Stromal cell of bone marrow (primary cell): ENCODE measurements around the gene ZFAND3.

ENCODE experiments used
- DNase-seq: peaks from one replicate; pipeline ENCODE4 v3.0.0-alpha.2; 2012; ENCODE audit warnings: low read depth

Gene ZFAND3

GRCh38 chr6:38004908-38005307 is 185.4 kb downstream of the ZFAND3 start:
- DNase-seq = no peak

GRCh38 chr6:38011937-38012336 is 192.4 kb downstream of the ZFAND3 start:
- DNase-seq = no peak

DNA sequence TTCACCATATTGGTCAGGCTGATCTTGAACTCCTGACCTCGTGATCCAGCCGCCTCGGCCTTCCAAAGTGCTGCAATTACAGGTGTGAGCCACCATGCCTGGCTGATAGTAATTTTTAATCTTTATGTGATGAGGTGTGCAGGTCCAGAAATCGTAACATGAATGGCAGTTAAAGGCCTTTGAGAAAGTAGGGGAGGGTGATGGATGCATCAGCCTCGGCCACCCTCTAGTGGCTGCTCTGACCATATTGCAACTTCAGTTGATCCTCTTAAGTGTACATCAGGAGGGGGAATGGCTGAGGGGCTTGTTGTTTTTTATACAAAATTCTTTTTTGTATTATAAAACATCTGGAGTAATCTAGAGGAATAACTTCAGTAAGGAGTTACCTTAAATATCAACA is 193.0 kb downstream of the ZFAND3 start:
- no peak for DNase-seq

DNA sequence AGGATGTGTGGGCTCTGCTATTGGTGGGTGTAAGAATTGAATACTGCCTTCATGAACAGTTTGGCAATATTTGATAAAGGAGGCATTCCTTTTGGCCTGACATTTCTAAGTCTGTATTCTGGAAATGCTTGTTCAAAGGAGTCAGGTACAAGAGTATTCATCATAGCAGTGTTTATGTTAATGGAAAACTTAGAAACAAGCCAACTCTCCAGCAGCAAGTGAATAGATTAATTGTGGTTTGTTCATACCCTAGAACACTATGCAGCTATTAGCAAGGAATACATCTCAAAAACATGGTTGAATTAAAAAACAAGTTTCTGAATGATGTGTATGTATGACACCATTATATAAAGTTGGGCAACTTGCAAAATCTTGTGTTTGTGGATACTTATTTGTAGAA is 195.8 kb downstream of the ZFAND3 start:
- no peak for DNase-seq

- no peak for DNase-seq
These were observed 197.3 kb downstream of the ZFAND3 start for GRCh38 chr6:38016824-38017223.

DNA sequence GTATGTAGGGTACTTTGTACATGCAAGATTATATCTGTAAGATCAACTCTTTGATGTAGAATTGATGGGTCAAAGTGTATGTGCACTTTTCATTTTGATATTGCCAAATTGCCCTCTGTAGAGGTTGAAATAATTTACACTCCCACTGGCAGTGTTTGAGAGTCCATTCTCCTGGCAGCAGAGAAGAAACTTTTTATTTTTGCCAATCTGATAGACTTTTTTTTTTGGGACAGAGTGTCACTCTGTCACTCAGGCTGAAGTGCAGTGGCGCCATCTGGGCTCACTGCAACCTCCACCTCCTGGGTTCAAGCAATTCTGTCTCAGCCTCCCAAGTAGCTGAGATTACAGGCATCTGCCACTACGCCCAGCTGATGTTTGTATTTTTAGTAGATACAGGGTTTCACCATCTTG is 199.2 kb downstream of the ZFAND3 start:
- DNase-seq = no peak

GRCh38 chr6:38020593-38020992 is 201.1 kb downstream of the ZFAND3 start:
- no peak for DNase-seq

GRCh38 chr6:38021029-38021428 is 201.5 kb downstream of the ZFAND3 start:
- DNase-seq = no peak

DNA sequence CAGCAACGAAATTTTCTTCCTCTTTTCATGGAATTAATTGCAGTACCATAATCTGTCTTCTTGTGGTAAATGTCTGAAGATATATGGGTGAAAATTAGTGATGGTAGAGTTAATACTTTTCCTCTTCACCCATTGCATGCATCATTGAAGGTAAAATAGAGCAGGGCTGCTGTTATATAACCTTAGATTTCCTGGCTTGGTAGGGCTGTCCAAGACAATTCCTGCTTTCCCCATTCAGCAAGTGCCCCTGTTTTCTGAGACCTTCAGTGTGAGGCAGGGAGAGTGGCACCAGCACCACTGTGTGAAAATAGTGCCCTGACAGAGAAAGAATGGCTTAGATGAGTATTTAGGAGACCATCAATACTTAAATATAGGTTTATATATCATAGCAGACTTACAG is 202.0 kb downstream of the ZFAND3 start:
- DNase-seq = no peak

DNA sequence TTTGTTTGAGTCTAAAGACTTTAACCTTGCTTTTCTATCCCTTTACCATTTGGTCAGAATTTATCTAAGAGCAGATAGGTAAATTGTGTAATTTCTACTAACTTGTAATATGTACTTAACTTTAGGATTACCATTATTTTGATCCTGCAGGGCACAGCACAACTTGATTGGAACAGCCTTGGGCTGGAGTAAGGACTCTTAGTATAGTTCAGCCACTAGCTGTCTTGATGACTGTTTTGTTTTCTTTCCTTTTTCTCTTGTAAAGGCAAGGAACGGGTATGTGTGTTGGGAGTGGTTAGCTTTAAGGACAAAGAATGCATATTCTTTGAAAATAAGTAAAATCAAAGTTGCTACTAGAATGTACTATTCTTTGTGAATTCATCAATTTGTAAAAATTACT is 203.2 kb downstream of the ZFAND3 start:
- no peak for DNase-seq

GRCh38 chr6:38024908-38025307 is 205.4 kb downstream of the ZFAND3 start:
- peak; percentile 7 for DNase-seq

GRCh38 chr6:38025451-38025850 is 205.9 kb downstream of the ZFAND3 start:
- DNase-seq = peak; percentile 21

GRCh38 chr6:38027685-38028373 is 208.3 kb downstream of the ZFAND3 start:
- DNase-seq = no peak

DNA sequence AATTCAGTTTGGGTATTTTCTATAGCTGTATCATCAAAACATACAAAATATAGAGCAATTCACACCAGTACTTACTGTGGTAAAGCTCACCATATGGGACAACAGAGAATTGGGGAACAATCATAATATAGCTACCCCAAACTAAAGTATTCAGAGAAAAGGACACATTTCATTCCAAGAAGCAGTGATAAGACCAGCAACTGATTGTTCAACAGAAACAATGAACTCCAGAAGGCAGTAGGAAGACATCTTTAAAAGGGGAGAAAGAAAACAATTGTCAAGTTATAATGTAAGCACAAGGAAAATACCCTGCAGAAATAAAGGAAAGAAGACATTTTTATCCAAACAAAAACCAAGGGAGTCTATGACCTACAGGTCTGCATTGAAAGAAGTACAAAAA is 210.9 kb downstream of the ZFAND3 start:
- DNase-seq = no peak

GRCh38 chr6:38032797-38033196 is 213.3 kb downstream of the ZFAND3 start:
- no peak for DNase-seq

- DNase-seq = no peak
These were observed 214.0 kb downstream of the ZFAND3 start for GRCh38 chr6:38033442-38033982.

GRCh38 chr6:38034274-38034914 is 214.9 kb downstream of the ZFAND3 start:
- peak; percentile 33 for DNase-seq

DNA sequence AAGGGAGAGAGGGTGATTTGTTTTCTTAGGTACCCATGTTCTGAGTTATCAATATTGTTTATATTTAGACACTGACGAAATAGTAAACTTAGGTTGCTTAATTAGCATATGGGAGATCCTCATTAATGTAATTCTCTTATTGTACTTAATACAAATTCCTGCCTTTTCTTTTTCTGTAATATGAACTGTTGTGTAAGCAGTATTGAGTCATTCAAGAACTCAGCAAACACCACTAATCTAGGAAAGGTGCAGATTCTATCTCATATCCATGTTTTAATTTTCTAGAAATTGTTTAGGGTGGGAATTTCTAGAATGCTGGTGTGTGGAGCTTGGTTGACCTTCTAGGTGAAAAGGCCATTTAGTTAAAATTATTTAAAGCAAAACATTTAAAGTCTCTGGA is 216.0 kb downstream of the ZFAND3 start:
- DNase-seq = no peak

- DNase-seq = no peak
These were observed 220.0 kb downstream of the ZFAND3 start for GRCh38 chr6:38039502-38039901.

DNA sequence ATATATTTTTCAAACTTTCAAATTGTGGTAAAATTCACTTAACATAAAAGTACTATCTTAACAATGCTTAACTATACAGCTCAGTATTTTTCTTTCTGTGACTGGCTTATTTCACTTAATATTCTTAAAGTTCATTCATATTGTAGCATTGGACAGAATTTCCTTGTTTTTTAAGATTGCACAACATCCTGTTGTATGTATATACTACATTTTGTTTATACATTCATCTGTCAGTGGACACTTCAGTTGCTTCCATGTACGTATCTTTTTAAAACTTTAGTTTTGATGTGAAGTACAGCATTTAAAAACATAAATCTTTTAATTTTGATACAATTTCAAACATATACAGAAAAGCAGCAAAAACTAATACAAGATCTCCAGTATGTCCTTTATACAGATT is 220.7 kb downstream of the ZFAND3 start:
- DNase-seq = no peak

DNA sequence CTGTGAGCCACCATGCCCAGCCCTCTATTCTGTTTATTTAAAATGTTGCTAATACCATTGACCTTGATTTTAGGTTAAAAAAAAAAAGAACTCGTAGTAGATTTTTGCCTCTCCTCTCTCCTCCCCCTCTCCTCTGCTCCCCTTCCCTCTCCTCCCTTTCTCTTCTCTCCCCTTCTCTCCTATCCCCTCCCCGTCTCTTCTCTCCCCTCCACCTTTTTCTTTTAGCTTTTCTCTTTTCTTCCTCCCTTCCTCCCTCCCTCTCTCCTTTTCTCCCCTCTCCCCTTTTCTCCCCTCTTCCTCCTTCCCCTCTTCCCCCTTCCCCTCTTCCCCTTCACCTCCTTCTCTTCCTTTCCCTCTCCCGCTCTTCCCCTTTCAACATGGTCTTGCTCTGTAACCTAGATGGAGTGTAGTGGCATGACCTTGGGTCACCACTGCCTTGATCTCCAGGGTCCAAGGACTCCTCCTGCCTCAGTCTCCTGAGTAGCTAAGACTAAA is 223.8 kb downstream of the ZFAND3 start:
- DNase-seq = no peak

- DNase-seq = no peak
These were observed 226.3 kb downstream of the ZFAND3 start for GRCh38 chr6:38045701-38046305.

DNA sequence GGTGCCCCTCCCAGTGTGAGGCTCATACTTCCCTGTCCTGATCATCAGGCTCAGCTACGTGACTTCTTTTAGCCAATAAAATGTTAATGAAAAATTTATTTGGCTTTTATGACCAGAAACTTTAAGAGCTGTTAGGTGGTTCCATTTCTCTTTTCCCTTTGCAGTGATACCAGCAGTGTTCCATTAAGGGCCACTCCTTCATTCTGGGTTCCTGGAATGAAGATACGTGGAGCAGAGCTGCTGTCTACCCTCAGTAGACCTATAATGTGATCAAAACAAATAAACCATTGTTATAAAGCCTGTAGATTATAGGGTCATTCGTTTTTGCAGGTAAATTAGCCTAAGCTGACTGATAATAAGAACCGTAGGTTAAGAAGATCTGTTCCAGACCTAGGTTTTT is 228.0 kb downstream of the ZFAND3 start:
- DNase-seq = no peak
